Activated naive CD8-positive, alpha-beta T cell (primary cell): Measurements from ENCODE around the gene CAPRIN1.
"Not testable (repeated sequence)": the region's sequence is repeated elsewhere in the genome, so short reads cannot be mapped to it uniquely, and the experiment has no call there.

Experiments used
- H3K27ac Mint-ChIP-seq: one replicate; pipeline ENCODE4 v1.8.0; 2021; ENCODE audit warnings: mixed read lengths
- H3K27me3 Mint-ChIP-seq: one replicate; pipeline ENCODE4 v1.8.0; 2021; ENCODE audit warnings: mixed read lengths
- H3K36me3 Mint-ChIP-seq: one replicate; pipeline ENCODE4 v1.8.0; 2021; ENCODE audit warnings: mixed read lengths
- H3K4me1 Mint-ChIP-seq: one replicate; pipeline ENCODE4 v1.8.0; 2021; ENCODE audit warnings: low read depth, mixed read lengths
- H3K4me3 Mint-ChIP-seq: one replicate; pipeline ENCODE4 v1.8.0; 2021; ENCODE audit warnings: mild to moderate bottlenecking, mixed read lengths
- H3K9me3 Mint-ChIP-seq: one replicate; pipeline ENCODE4 v1.8.0; 2021; ENCODE audit warnings: low read depth, mixed read lengths

Gene CAPRIN1

GRCh38 chr11:34036456-34036855 lies 15.1 kb upstream of the CAPRIN1 start:
- H3K9me3 Mint-ChIP-seq: no peaks in the 10 kb centered on the region
- H3K27me3 Mint-ChIP-seq: no peaks in the 10 kb centered on the region
- no peak overlapping the region for H3K27ac Mint-ChIP-seq
- H3K36me3 Mint-ChIP-seq: no peaks in the 10 kb centered on the region
- H3K4me3 Mint-ChIP-seq: no peak overlapping the region
- no peaks in the 10 kb centered on the region for H3K4me1 Mint-ChIP-seq

- Mint-ChIP-seq H3K9me3 (no peaks in the 10 kb centered on the region), H3K27me3 (no peaks in the 10 kb centered on the region), H3K36me3 (no peaks in the 10 kb centered on the region), H3K4me1 (no peaks in the 10 kb centered on the region), H3K4me3 (no peak overlapping the region), H3K27ac (no peak overlapping the region)
Measured at GRCh38 chr11:34037016-34037415, 14.5 kb upstream of the CAPRIN1 start.

GRCh38 chr11:34040571-34040970 lies 11.0 kb upstream of the CAPRIN1 start:
- Mint-ChIP-seq H3K4me3 (no peak overlapping the region), H3K36me3 (no peaks in the 10 kb centered on the region), H3K4me1 (peaks cover 6% of the 10 kb centered on the region), H3K27me3 (peaks cover 9% of the 10 kb centered on the region), H3K27ac (no peak overlapping the region), H3K9me3 (no peaks in the 10 kb centered on the region)

GRCh38 chr11:34044664-34045485 lies 6.7 kb upstream of the CAPRIN1 start:
- Mint-ChIP-seq H3K4me1 (peaks cover 9% of the 10 kb centered on the region), H3K27me3 (peaks cover 11% of the 10 kb centered on the region), H3K9me3 (no peaks in the 10 kb centered on the region), H3K27ac (no peak overlapping the region), H3K4me3 (no peak overlapping the region), H3K36me3 (no peaks in the 10 kb centered on the region)

GRCh38 chr11:34049028-34049427 lies 2.5 kb upstream of the CAPRIN1 start:
- H3K9me3 Mint-ChIP-seq: no peaks in the 10 kb centered on the region
- peaks cover 7% of the 10 kb centered on the region for H3K27me3 Mint-ChIP-seq
- H3K4me1 Mint-ChIP-seq: peaks cover 23% of the 10 kb centered on the region
- H3K27ac Mint-ChIP-seq: no peak overlapping the region
- no peak overlapping the region for H3K4me3 Mint-ChIP-seq
- H3K36me3 Mint-ChIP-seq: peaks cover 5% of the 10 kb centered on the region

- Mint-ChIP-seq H3K4me3 (peak overlapping the region; percentile 81), H3K36me3 (peaks cover 5% of the 10 kb centered on the region), H3K9me3 (no peaks in the 10 kb centered on the region), H3K27ac (peak overlapping the region; percentile 77), H3K4me1 (peaks cover 30% of the 10 kb centered on the region), H3K27me3 (peaks cover 2% of the 10 kb centered on the region)
Measured at GRCh38 chr11:34050581-34051348, 766 bp upstream of the CAPRIN1 start.

- Mint-ChIP-seq H3K27me3 (peaks cover under 1% of the 10 kb centered on the region), H3K4me1 (peaks cover 40% of the 10 kb centered on the region), H3K4me3 (peak overlapping the region; percentile 99)
Measured at GRCh38 chr11:34052036-34052607, 591 bp downstream of the CAPRIN1 start.

GRCh38 chr11:34052608-34053160 lies 1.2 kb downstream of the CAPRIN1 start:
- Mint-ChIP-seq H3K27me3 (no peaks in the 10 kb centered on the region), H3K4me3 (peak overlapping the region; percentile 99), H3K36me3 (peaks cover 5% of the 10 kb centered on the region), H3K4me1 (peaks cover 42% of the 10 kb centered on the region), H3K27ac (peak overlapping the region; percentile 99), H3K9me3 (no peaks in the 10 kb centered on the region)

More at GRCh38 chr11:34052036-34052607, 591 bp downstream of the CAPRIN1 start:
- Mint-ChIP-seq H3K36me3 (peaks cover 5% of the 10 kb centered on the region), H3K9me3 (no peaks in the 10 kb centered on the region), H3K27ac (peak overlapping the region; percentile 99)

GRCh38 chr11:34053161-34053686 lies 1.7 kb downstream of the CAPRIN1 start:
- Mint-ChIP-seq H3K36me3 (peaks cover 5% of the 10 kb centered on the region), H3K27ac (peak overlapping the region; percentile 99), H3K4me1 (peaks cover 43% of the 10 kb centered on the region), H3K27me3 (no peaks in the 10 kb centered on the region), H3K9me3 (no peaks in the 10 kb centered on the region), H3K4me3 (peak overlapping the region; percentile 99)

GRCh38 chr11:34054351-34054750 lies 2.8 kb downstream of the CAPRIN1 start:
- H3K36me3 Mint-ChIP-seq, H3K27me3 Mint-ChIP-seq, H3K9me3 Mint-ChIP-seq: not testable (repeated sequence)
- H3K27ac Mint-ChIP-seq: peak overlapping the region; percentile 28
- peaks cover 54% of the 10 kb centered on the region for H3K4me1 Mint-ChIP-seq
- H3K4me3 Mint-ChIP-seq: peak overlapping the region; percentile 99

GRCh38 chr11:34055218-34056000 lies 3.9 kb downstream of the CAPRIN1 start:
- Mint-ChIP-seq H3K4me3 (peak overlapping the region; percentile 99), H3K36me3 (peaks cover 7% of the 10 kb centered on the region), H3K27me3 (no peaks in the 10 kb centered on the region), H3K27ac (peak overlapping the region; percentile 34), H3K4me1 (peaks cover 56% of the 10 kb centered on the region), H3K9me3 (no peaks in the 10 kb centered on the region)

GRCh38 chr11:34056672-34057071 lies 5.1 kb downstream of the CAPRIN1 start:
- Mint-ChIP-seq H3K4me1 (peaks cover 58% of the 10 kb centered on the region), H3K27ac (no peak overlapping the region), H3K36me3 (peaks cover 7% of the 10 kb centered on the region), H3K4me3 (peak overlapping the region; percentile 55), H3K9me3 (no peaks in the 10 kb centered on the region), H3K27me3 (no peaks in the 10 kb centered on the region)

- peaks cover 72% of the 10 kb centered on the region for H3K4me1 Mint-ChIP-seq
- peak overlapping the region; percentile 28 for H3K27ac Mint-ChIP-seq
- no peaks in the 10 kb centered on the region for H3K9me3 Mint-ChIP-seq
- no peaks in the 10 kb centered on the region for H3K27me3 Mint-ChIP-seq
- peaks cover 10% of the 10 kb centered on the region for H3K36me3 Mint-ChIP-seq
- H3K4me3 Mint-ChIP-seq: peak overlapping the region; percentile 43
Measured at GRCh38 chr11:34063061-34063795, 11.7 kb downstream of the CAPRIN1 start.
